CD14-positive monocyte (primary cell): ENCODE measurements around the gene HEYL. TPM values are rescaled to one million over a fixed set of nuclear protein-coding genes. Genes with fewer than 3 reads are reported as not detected.

ENCODE experiments used
- DNase-seq, 3 donors: peaks; one replicate each; pipeline ENCODE4 v3.0.0-alpha.2; 2011 to 2022
- H2AFZ ChIP-seq: 2 replicates; pipeline ENCODE4 v1.6.0; 2012; ENCODE audit warnings: mild to moderate bottlenecking, low read depth, low read length, inconsistent platforms; ENCODE audit not compliant: insufficient read depth, poor library complexity, severe bottlenecking
- H3K27ac ChIP-seq, 2 donors: 1 replicate in 1 of 2; 2 replicates in 1 of 2; pipeline ENCODE4 v1.5.1; 2012 to 2013; ENCODE audit warnings: low read length in 2 of 2, control low read depth in 1 of 2, inconsistent platforms in 1 of 2, low read depth in 1 of 2, mild to moderate bottlenecking in 1 of 2
- H3K27me3 ChIP-seq, 2 donors: one replicate each; pipeline versions ENCODE4 v1.6.0 to v1.6.1; 2011 to 2013; ENCODE audit warnings: low read length in 2 of 2; ENCODE audit not compliant: control insufficient read depth in 2 of 2, insufficient read depth in 2 of 2
- H3K36me3 ChIP-seq, 2 donors: replicated peaks in 1 of 2; 1 replicate in 1 of 2; 2 replicates in 1 of 2; pipeline versions ENCODE4 v1.5.1 to v1.6.1; 2012 to 2013; ENCODE audit warnings: low read length in 2 of 2, control low read depth in 1 of 2, inconsistent platforms in 1 of 2, mild to moderate bottlenecking in 1 of 2; ENCODE audit not compliant: insufficient read depth in 2 of 2, control insufficient read depth in 1 of 2
- H3K4me1 ChIP-seq, 2 donors: 1 replicate in 1 of 2; 2 replicates in 1 of 2; pipeline versions ENCODE4 v1.5.1 to v1.6.1; 2012 to 2013; ENCODE audit warnings: low read length in 2 of 2, control low read depth in 1 of 2, inconsistent platforms in 1 of 2, mild to moderate bottlenecking in 1 of 2, moderate library complexity in 1 of 2; ENCODE audit not compliant: insufficient read depth in 2 of 2, control insufficient read depth in 1 of 2
- H3K4me2 ChIP-seq: replicated peaks from 2 replicates; pipeline ENCODE3; 2012; ENCODE audit warnings: low read length, moderate library complexity, mild to moderate bottlenecking; ENCODE audit not compliant: poor library complexity, severe bottlenecking; ENCODE audit errors: extremely low read depth
- H3K4me3 ChIP-seq, 3 experiments: fragments of 200-600 bp in 1 of 3; sonication (generic) in 1 of 3; replicated peaks in 1 of 3; 1 replicate in 2 of 3; 2 replicates in 1 of 3; pipeline ENCODE4 v1.5.1; 2011 to 2013; ENCODE audit warnings: low read length in 3 of 3, mild to moderate bottlenecking in 3 of 3, control low read depth in 2 of 3, low read depth in 2 of 3, inconsistent platforms in 1 of 3, moderate library complexity in 1 of 3
- H3K79me2 ChIP-seq: 2 replicates; pipeline ENCODE4 v1.6.0; 2012; ENCODE audit warnings: mild to moderate bottlenecking, control low read depth, inconsistent platforms, low read length, moderate library complexity; ENCODE audit not compliant: insufficient read depth
- H3K9ac ChIP-seq: 2 replicates; pipeline ENCODE4 v1.6.0; 2017; ENCODE audit warnings: low read length, mild to moderate bottlenecking; ENCODE audit not compliant: insufficient read depth, poor library complexity, severe bottlenecking
- H3K9me3 ChIP-seq, 2 donors: replicated peaks in 1 of 2; 1 replicate in 1 of 2; 2 replicates in 1 of 2; pipeline versions ENCODE4 v1.5.1 to v1.6.1; 2012 to 2013; ENCODE audit warnings: low read length in 2 of 2, control low read depth in 1 of 2; ENCODE audit not compliant: control insufficient read depth in 1 of 2, insufficient read depth in 1 of 2
- H4K20me1 ChIP-seq: 2 replicates; pipeline ENCODE4 v1.6.0; 2012; ENCODE audit warnings: mild to moderate bottlenecking, low read length, control low read depth, moderate library complexity; ENCODE audit not compliant: insufficient read depth
- H3K27ac Mint-ChIP-seq, 7 donors: one replicate each; pipeline ENCODE4 v1.8.0; 2020; ENCODE audit warnings: mild to moderate bottlenecking in 7 of 7, mixed read lengths in 7 of 7, moderate library complexity in 6 of 7, inconsistent platforms in 2 of 7
- H3K27me3 Mint-ChIP-seq, 3 donors: one replicate each; pipeline ENCODE4 v1.8.0; 2021 to 2022; ENCODE audit warnings: low read depth in 3 of 3, mild to moderate bottlenecking in 3 of 3, mixed read lengths in 3 of 3, moderate library complexity in 3 of 3, inconsistent platforms in 1 of 3
- H3K36me3 Mint-ChIP-seq, 2 donors: one replicate each; pipeline ENCODE4 v1.8.0; 2020; ENCODE audit warnings: mixed read lengths in 2 of 2, inconsistent platforms in 1 of 2, mild to moderate bottlenecking in 1 of 2
- H3K4me1 Mint-ChIP-seq: one replicate; pipeline ENCODE4 v1.8.0; 2020; ENCODE audit warnings: mild to moderate bottlenecking, mixed read lengths
- H3K4me3 Mint-ChIP-seq, 2 donors: one replicate each; pipeline ENCODE4 v1.8.0; 2020; ENCODE audit warnings: mild to moderate bottlenecking in 2 of 2, mixed read lengths in 2 of 2, moderate library complexity in 1 of 2
- H3K9me3 Mint-ChIP-seq, 7 donors: one replicate each; pipeline ENCODE4 v1.8.0; 2020 to 2022; ENCODE audit warnings: mixed read lengths in 7 of 7, mild to moderate bottlenecking in 6 of 7, moderate library complexity in 6 of 7, inconsistent platforms in 2 of 7
- CTCF ChIP-seq: fragments of 200-600 bp; IDR thresholded peaks from one replicate; pipeline ENCODE4 v1.8.0; 2022; ENCODE audit warnings: antibody characterized with exemption, mild to moderate bottlenecking
- WGBS: methylation state at CpG from one replicate; pipeline ENCODE4 v1.1.5; 2013; ENCODE audit warnings: missing lambda C conversion rate; ENCODE audit not compliant: insufficient coverage; 5-methylcytosine and 5-hydroxymethylcytosine counted together
- intact Hi-C, 2 donors: fragments of 100-400 bp; cut with micrococcal nuclease; formaldehyde crosslinking; loops; one replicate each; pipeline versions ENCODE4 v1.15.0 to v1.15.1; 2023
- polyA plus RNA-seq, 3 donors: library from polyadenylated mRNA; depleted of rRNA in 1 of 3; unstranded in 2 of 3; stranded (reverse) in 1 of 3; fragments of 300-500 nt in 2 of 3; fragments of >200 nt in 1 of 3; fragmentation: Illumina TruSeq in 2 of 3; gene quantifications; 1 replicate in 2 of 3; 2 replicates in 1 of 3; pipeline ENCODE4 v1.2.3, GENCODE V29; 2012 to 2021

HEYL gene
- polyA plus RNA-seq, 3 donors = 0.04 to 0.15 (median 0.15) TPM

GRCh38 chr1:39633422-39633821 is 6.0 kb downstream of the HEYL start:
- Mint-ChIP-seq H3K4me3 (no peak overlapping the region), H3K36me3 (no peaks in the 10 kb centered on the region), H3K27me3 (peaks cover 3 to 12% (median 7%) of the 10 kb centered on the region in 3 donors), H3K4me1 (no peaks in the 10 kb centered on the region), H3K27ac (no peak overlapping the region), H3K9me3 (no peaks in the 10 kb centered on the region)
- peaks cover 4 to 5% of the 10 kb centered on the region in 2 donors for H3K27me3 ChIP-seq
- H4K20me1 ChIP-seq = no peaks in the 10 kb centered on the region
- intact Hi-C loops = no loop called here
- no peak overlapping the region for H2AFZ ChIP-seq
- no peak for DNase-seq
- no peak overlapping the region for H3K27ac ChIP-seq
- TF ChIP-seq CTCF = no peak
- no peak overlapping the region for H3K4me2 ChIP-seq
- no peak overlapping the region for H3K4me3 ChIP-seq
- no peaks in the 10 kb centered on the region for H3K79me2 ChIP-seq
- no peaks in the 10 kb centered on the region for H3K36me3 ChIP-seq
- H3K9ac ChIP-seq = no peak overlapping the region
- WGBS = 90% methylated on average over 3 of the region's 3 CpGs
- H3K4me1 ChIP-seq = no peaks in the 10 kb centered on the region
- H3K9me3 ChIP-seq = no peaks in the 10 kb centered on the region

- H3K4me1 ChIP-seq = no peaks in the 10 kb centered on the region
- Mint-ChIP-seq H3K27ac (no peak overlapping the region), H3K9me3 (no peaks in the 10 kb centered on the region), H3K4me1 (no peaks in the 10 kb centered on the region), H3K4me3 (no peak overlapping the region), H3K27me3 (peaks cover 1 to 7% (median 3%) of the 10 kb centered on the region in 3 donors), H3K36me3 (no peaks in the 10 kb centered on the region)
- no peak overlapping the region for H3K9ac ChIP-seq
- H2AFZ ChIP-seq = no peak overlapping the region
- H4K20me1 ChIP-seq = no peaks in the 10 kb centered on the region
- no peaks in the 10 kb centered on the region for H3K9me3 ChIP-seq
- no peak overlapping the region for H3K4me3 ChIP-seq
- no peak for TF ChIP-seq CTCF
- intact Hi-C loops = no loop called here
- H3K79me2 ChIP-seq = no peaks in the 10 kb centered on the region
- H3K36me3 ChIP-seq = no peaks in the 10 kb centered on the region
- peaks cover 0 to under 1% of the 10 kb centered on the region in 2 donors for H3K27me3 ChIP-seq
- no peak for DNase-seq
- H3K27ac ChIP-seq = no peak overlapping the region
- H3K4me2 ChIP-seq = no peak overlapping the region
- WGBS = 88% methylated on average over 55 of the region's 61 CpGs
Observed at GRCh38 chr1:39632682-39633417, 6.6 kb downstream of the HEYL start.
